SH-SY5Y (cell line): ENCODE data around the gene TUFT1.

Source experiments
- GATA2 ChIP-seq: IDR thresholded peaks from 2 replicates; pipeline ENCODE4 v1.6.1; 2011; ENCODE audit warnings: mild to moderate bottlenecking, low read depth, low read length
- GATA3 ChIP-seq: IDR thresholded peaks from 2 replicates; pipeline ENCODE4 v1.6.1; 2011; ENCODE audit warnings: low read depth, mild to moderate bottlenecking, low read length, moderate library complexity

DNA sequence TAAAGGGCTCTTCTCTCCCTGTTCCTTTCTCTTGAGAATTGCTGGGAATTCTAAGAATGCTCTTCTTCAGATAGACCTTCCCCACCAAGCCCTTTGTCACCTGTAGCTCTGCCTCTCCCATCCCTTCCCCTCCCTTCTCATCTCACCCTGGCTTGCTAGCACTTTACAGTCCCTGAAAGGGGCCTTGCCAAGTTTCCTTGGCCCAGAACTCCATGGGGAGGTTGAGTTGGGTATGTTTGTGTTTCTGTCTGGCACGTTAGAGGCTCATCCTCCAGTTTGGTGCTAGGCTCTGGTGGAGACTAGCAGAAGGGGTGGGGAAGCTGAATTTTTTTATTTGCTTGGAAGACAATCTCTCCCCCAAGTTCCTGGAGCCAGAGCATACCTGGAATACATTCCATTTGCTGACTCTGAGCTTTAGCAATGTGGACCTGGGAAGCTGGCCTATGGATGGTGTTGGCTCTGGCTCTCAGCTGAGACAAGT, 24.0 kb upstream of the TUFT1 start:
- no peak for TF ChIP-seq GATA2
- no peak for TF ChIP-seq GATA3
